Measurements from ENCODE around the gene CNTN1.

DNA sequence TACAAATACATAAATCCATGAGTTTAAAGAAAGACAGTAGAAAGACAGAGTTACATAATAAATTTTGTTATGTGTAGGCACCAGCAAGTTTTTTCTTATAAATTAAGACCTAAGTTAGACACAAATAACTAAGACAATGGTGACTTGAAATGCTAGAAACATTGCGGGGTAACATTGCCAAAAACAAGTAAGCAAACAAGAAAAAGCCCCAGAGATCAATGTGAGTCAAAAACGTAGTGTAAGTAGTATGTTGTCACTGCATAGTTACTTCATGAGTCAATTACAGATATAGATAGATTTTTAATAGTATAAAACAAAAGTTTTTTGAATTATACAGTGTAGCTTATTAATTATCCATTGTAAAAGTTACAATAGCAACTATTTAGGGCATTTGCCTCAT is 83.4 kb downstream of the CNTN1 start:
- TF ChIP-seq, protein P1, sequence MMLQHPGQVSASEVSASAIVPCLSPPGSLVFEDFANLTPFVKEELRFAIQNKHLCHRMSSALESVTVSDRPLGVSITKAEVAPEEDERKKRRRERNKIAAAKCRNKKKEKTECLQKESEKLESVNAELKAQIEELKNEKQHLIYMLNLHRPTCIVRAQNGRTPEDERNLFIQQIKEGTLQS (IDR thresholded peaks at IDR 0.05; ENCODE audit: insufficient read depth, low read depth, low read length), result no peak
- TF ChIP-seq CREB1 (IDR thresholded peaks at IDR 0.05) (no peak), KDM5A (IDR thresholded peaks at IDR 0.05; ENCODE audit: low read length) (no peak), CTCF (IDR thresholded peaks at IDR 0.05; ENCODE audit: control extremely low read depth in 1 of 3, insufficient read depth in 1 of 3, low read depth in 1 of 3, low read length in 3 of 3) (no peak), POLR2A (IDR thresholded peaks at IDR 0.05; ENCODE audit: control extremely low read depth in 1 of 2, low read depth in 2 of 2, low read length in 2 of 2) (no peak), SUZ12 (IDR thresholded peaks at IDR 0.05; ENCODE audit: low read length) (no peak), BRCA1 (IDR thresholded peaks at IDR 0.05; ENCODE audit: low read depth, low read length) (no peak), SIN3A (conservative IDR thresholded peaks at IDR 0.05 in 1 of 2, IDR thresholded peaks at IDR 0.05 in 1 of 2; ENCODE audit: low read depth in 1 of 2, low read length in 2 of 2) (no peak), SIX5 (IDR thresholded peaks at IDR 0.05; ENCODE audit: low read depth, low read length) (no peak), POLR2AphosphoS5 (IDR thresholded peaks at IDR 0.05; ENCODE audit: low read depth, low read length) (no peak), SP2 (IDR thresholded peaks at IDR 0.05; ENCODE audit: low read length) (no peak)

Data from H1 (cell line).